ENCODE measurements around the gene ROBO2.

ROBO2 gene

GRCh38 chr3:77267589-77267988 is 227.7 kb downstream of the ROBO2 start:
- no peak for DNase-seq

DNA sequence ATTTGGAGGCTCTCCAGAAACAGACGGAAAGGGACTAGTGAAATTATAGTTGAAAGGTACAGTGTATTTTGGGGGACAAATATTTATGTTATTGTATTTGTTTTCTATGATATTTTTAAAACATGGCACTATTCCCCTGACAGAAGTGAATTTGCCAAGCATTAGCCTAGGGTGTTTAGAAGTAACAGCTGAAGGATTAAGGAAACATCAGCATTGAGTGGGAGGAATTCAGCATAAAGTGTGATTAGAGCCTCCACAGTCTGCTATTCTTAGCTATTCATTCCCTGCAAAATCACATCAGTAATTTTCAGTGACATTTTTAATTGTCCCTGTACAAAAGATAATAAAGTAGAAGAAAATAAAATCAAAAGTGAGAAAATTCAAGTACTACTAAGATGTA is 231.4 kb downstream of the ROBO2 start:
- no peak for DNase-seq

DNA sequence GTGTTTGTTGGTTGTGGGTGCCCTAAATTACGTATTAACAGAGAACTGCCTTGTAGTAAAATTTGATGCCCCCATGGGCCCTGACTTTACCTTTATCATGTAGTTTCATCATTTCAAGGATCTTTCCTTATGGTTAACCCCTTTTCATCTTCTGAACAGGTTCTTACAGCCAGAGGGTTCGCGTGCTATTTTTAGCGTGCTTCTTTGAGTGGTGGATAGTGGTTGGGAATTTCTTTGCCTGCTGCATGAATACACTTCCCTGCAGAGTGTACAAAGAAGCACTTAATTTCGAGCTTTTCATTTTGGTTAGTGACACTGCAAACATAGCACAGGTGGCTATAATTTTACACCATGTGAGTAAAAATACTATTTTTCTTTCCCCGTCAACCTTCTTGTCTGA is 231.8 kb downstream of the ROBO2 start:
- no peak for DNase-seq

DNA sequence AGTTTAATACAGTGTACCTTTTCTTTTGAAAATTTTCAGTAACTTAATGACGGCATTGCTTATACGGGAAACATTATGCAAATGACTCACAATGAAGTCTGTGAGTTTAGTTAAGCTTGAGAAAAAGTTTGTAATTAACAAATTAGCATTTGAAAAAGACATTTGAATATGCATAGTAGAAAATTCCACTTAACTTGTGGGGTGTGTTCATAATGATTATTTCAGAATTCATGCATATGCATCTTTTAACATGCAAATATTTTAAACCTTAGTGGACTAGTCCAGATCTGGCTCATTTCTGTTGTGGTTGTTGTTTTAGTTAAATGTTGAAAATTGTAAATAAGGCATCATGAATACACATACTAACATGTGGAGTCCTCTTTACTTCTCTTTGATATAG is 239.4 kb downstream of the ROBO2 start:
- DNase-seq, result no peak

- DNase-seq, result no peak
Measured at GRCh38 chr3:77281721-77282120, 241.8 kb downstream of the ROBO2 start.

GRCh38 chr3:77283108-77283507 is 243.2 kb downstream of the ROBO2 start:
- peak; percentile 47 for DNase-seq

GRCh38 chr3:77288348-77288747 is 248.4 kb downstream of the ROBO2 start:
- no peak for DNase-seq

- no peak for DNase-seq
Measured at GRCh38 chr3:77296527-77296926, 256.6 kb downstream of the ROBO2 start.

GRCh38 chr3:77298417-77298816 is 258.5 kb downstream of the ROBO2 start:
- DNase-seq, result no peak

GRCh38 chr3:77303955-77304699 is 264.2 kb downstream of the ROBO2 start:
- DNase-seq, result no peak

GRCh38 chr3:77304700-77305021 is 264.8 kb downstream of the ROBO2 start:
- DNase-seq, result no peak

- DNase-seq, result no peak
Measured at GRCh38 chr3:77309460-77309859, 269.6 kb downstream of the ROBO2 start.

DNA sequence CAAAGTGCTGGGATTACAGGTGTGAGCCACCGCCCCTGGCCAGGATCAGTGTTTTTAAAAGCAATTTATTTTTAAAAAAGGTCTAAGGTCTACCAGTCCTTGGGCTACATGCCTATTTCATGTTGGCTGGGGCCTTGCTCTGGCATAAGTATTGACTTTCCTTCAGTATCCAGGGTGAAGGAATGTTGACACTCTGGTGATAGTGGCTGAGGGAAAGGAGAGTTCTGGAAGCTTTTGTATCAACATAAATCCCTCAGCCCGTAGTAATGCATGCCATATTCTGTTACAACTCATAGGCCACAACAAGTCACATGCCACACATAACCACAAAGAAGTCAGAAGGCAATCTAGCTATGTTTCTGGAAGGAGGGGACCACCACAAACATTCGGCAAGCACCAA is 273.9 kb downstream of the ROBO2 start:
- DNase-seq, result no peak

- no peak for DNase-seq
Measured at GRCh38 chr3:77319711-77320110, 279.8 kb downstream of the ROBO2 start.

- no peak for DNase-seq
Measured at GRCh38 chr3:77320514-77320913, 280.6 kb downstream of the ROBO2 start.

GRCh38 chr3:77321646-77322045 is 281.7 kb downstream of the ROBO2 start:
- DNase-seq, result no peak

DNA sequence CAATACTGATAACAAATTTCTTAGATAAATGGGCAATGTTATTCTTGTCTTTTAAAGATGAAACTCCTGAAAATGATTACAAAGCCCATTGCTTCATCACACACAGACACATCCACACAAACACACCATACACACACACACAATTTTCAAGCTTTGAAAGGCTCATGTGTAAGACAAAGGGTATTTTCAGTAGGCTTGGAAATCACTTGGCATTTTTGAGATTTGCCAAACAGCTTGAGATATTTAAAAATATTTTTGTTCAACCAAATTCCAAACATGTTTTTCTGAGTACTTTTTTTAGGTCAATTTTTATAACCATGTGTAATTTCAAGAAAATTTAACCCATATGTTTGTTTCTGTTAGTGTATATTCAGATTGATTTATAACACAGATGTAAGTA is 283.7 kb downstream of the ROBO2 start:
- DNase-seq, result no peak

DNA sequence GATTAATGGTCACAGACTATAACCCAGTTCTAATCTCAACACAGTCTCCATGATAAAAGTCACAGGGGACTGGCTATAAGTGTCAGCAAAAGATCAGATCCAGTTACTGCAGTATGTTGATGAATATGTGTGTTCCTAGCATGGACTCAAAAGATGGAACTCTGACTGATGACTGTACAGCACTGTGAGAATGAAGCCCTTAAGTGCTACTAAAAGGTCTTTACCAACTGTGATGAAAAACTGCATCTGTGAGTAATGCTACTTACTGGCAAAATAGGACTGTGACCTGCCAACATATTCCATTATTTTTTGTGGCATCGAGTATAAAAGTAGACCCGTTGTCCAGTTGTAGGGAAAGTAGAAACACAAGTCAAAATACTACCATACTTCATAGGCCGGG is 284.2 kb downstream of the ROBO2 start:
- DNase-seq, result no peak

DNA sequence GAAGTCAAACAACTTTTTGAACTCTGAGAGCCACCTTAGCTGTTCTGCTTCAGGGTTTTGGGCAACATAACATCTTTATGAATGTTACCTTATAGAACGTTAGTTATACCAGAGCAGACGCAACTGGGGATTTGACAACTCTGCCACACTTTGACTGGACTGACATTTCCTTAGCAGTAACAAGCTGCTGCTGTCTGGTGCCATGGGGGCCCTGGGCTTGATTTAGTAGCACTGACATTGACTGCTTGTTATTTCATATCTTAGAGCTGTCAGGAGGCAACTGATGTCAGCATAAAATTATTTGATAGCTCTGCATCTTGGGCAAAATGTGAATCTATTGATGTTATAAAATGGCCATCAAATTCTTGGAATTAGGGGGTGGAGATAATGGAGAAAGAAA is 285.4 kb downstream of the ROBO2 start:
- DNase-seq, result no peak

DNA sequence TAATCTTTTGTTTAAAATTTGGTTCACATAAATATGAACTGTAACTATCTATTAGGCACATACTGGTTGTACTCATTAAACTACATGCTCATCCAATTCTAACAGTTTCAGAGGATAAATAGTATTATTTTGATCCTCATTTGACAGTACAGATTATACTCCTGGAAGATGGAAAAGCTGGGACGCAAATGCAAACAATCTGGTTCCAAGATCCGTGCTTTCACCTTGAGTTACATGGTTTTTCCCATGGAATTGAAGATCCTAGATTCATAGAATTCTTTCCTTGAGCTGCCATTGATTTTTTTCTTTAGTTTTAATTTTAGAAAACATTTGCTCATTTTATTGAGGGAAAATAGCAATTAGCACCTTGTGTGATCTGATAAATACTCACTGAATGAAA is 285.8 kb downstream of the ROBO2 start:
- DNase-seq, result no peak

DNA sequence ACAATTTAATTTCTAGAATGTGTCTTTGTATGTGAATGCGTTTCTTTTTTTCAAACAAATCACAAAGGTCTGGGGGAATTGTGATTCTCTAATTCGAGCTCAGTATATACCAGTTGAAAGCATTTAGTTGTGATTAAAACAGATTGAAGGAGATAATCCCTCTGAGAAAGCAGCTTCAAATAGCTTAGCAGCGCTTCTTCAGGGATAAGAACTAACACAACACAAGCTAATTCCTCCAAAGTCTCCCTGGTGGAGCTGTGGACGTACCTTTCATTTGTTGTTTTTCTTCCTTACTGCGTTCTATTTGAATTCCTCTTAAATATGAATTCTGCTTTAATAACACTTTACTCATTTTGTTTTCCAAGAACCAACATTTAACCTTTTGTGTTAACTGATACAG is 286.7 kb downstream of the ROBO2 start:
- DNase-seq, result no peak

GRCh38 chr3:77328690-77329089 is 288.8 kb downstream of the ROBO2 start:
- no peak for DNase-seq

DNA sequence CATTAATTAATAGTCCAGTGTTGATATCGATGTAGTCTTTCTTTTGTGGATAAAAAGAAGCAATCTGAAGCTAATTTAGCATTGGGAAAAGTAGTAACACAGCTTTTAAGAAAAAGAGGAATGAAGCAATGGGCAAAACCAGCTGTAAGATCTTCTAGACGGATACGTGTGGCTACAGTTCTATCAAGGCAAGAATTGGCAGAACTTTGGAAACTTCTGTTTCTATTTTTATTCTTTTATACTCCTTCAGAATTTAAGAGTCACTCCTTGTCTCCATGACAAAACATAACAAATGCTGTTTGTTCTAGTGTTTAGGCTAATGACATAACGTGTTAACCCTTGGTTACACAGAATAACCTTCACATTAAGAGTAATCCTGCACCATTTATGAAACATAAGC is 289.2 kb downstream of the ROBO2 start:
- DNase-seq, result no peak

GRCh38 chr3:77338195-77338594 is 298.3 kb downstream of the ROBO2 start:
- DNase-seq, result no peak

DNA sequence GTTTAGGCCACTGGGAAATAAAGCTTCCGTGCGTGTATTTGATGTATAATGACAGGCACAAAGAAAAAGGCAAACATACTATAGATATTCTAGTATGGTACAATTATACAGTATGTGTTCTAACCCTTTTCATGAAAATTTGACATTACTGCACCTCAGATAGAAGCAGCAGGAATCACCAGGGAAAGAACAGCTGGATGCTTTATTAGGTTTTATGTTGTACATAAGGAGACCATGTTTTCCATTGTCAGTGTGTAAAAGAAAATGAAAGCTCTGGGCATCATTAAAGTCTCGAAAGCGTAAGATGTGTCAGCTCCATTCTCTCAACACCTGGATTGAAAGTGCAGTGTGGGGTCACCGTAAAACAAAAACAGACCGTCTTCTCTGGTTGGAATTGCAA is 302.1 kb downstream of the ROBO2 start:
- no peak for DNase-seq

DNA sequence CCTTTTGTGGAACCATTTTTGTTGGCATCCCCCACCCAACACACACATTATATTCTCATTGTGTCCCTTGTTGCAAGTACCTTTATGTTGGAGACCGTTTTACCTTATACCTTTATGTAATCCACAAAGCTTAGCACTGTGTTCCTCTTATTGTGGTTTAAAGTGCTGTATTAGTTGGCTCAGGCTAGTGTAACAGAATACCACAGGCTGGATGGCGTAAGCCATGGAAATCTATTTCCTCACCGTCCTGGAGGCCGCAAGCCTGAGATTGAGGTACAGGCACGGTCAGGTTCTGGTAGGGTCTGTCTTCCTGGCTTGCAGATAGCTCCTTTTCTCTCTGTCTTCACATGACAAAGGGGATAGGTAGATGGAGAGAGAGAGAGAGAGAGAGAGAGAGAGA is 302.8 kb downstream of the ROBO2 start:
- DNase-seq, result no peak

Measured in NCI-H1105 (cell line).